KMS-11 (cell line): Measurements from ENCODE around the gene TTI1.

Experiments
- H2AFZ ChIP-seq: fragments of 200-600 bp; sonication (generic); 2 replicates; pipeline ENCODE4 v1.6.1; 2016; ENCODE audit warnings: antibody characterized with exemption, mixed run types, low read depth
- H3K27ac ChIP-seq: fragments of 200-600 bp; sonication (generic); 2 replicates; pipeline ENCODE4 v1.6.1; 2016; ENCODE audit warnings: mild to moderate bottlenecking, mixed run types
- H3K27me3 ChIP-seq: fragments of 200-600 bp; sonication (generic); 2 replicates; pipeline ENCODE4 v1.6.1; 2017; ENCODE audit warnings: mild to moderate bottlenecking, low read depth, mixed run types, moderate library complexity; ENCODE audit not compliant: insufficient read depth
- H3K36me3 ChIP-seq: fragments of 200-600 bp; sonication (generic); 2 replicates; pipeline ENCODE4 v1.6.1; 2017; ENCODE audit warnings: mild to moderate bottlenecking, mixed run types; ENCODE audit not compliant: insufficient read depth
- H3K4me1 ChIP-seq: fragments of 200-600 bp; sonication (generic); 2 replicates; pipeline ENCODE4 v1.6.1; 2016; ENCODE audit warnings: mild to moderate bottlenecking, low read depth, mixed run types; ENCODE audit not compliant: poor library complexity, severe bottlenecking
- H3K4me2 ChIP-seq: fragments of 200-600 bp; sonication (generic); 2 replicates; pipeline ENCODE4 v1.7.0; 2016; ENCODE audit warnings: mild to moderate bottlenecking, mixed run types
- H3K4me3 ChIP-seq: fragments of 200-600 bp; sonication (generic); IDR thresholded peaks from 2 replicates; pipeline ENCODE4 v1.6.1; 2017; ENCODE audit warnings: low read depth, low read length, mixed read lengths; ENCODE audit not compliant: insufficient read depth
- H3K79me2 ChIP-seq: fragments of 200-600 bp; sonication (generic); 2 replicates; pipeline ENCODE4 v1.6.1; 2016; ENCODE audit warnings: low read depth, mixed run types; ENCODE audit not compliant: insufficient read depth
- H3K9ac ChIP-seq: fragments of 200-600 bp; sonication (generic); 2 replicates; pipeline ENCODE4 v1.6.1; 2016; ENCODE audit warnings: mild to moderate bottlenecking, mixed run types
- H4K20me1 ChIP-seq: fragments of 200-600 bp; sonication (generic); 2 replicates; pipeline ENCODE4 v1.6.1; 2016; ENCODE audit warnings: mild to moderate bottlenecking, mixed run types; ENCODE audit not compliant: insufficient read depth
- CTCF ChIP-seq: fragments of 200-600 bp; sonication (generic); conservative IDR thresholded peaks from 2 replicates; pipeline ENCODE4 v1.6.1; 2017; ENCODE audit warnings: low read depth, mild to moderate bottlenecking, antibody characterized with exemption, low read length, moderate library complexity, mixed read lengths

Gene TTI1

GRCh38 chr20:37973059-37973910 lies 60.0 kb downstream of the TTI1 start:
- no peak overlapping the region for H3K4me2 ChIP-seq
- no peak overlapping the region for H2AFZ ChIP-seq
- H3K27ac ChIP-seq = no peak overlapping the region

GRCh38 chr20:37972256-37973058 lies 60.8 kb downstream of the TTI1 start:
- no peaks in the 10 kb centered on the region for H3K27me3 ChIP-seq
- no peak overlapping the region for H3K27ac ChIP-seq
- no peaks in the 10 kb centered on the region for H3K36me3 ChIP-seq
- H2AFZ ChIP-seq = no peak overlapping the region
- H3K79me2 ChIP-seq = no peaks in the 10 kb centered on the region
- no peaks in the 10 kb centered on the region for H3K4me1 ChIP-seq
- no peak overlapping the region for H3K4me3 ChIP-seq
- TF ChIP-seq CTCF = no peak
- no peak overlapping the region for H3K4me2 ChIP-seq
- no peak overlapping the region for H3K9ac ChIP-seq
- no peaks in the 10 kb centered on the region for H4K20me1 ChIP-seq

More at GRCh38 chr20:37973059-37973910, 60.0 kb downstream of the TTI1 start:
- no peak for TF ChIP-seq CTCF
- no peak overlapping the region for H3K9ac ChIP-seq
- H3K4me1 ChIP-seq = no peaks in the 10 kb centered on the region
- no peaks in the 10 kb centered on the region for H3K27me3 ChIP-seq
- no peaks in the 10 kb centered on the region for H4K20me1 ChIP-seq
- H3K36me3 ChIP-seq = no peaks in the 10 kb centered on the region
- H3K4me3 ChIP-seq = no peak overlapping the region
- no peaks in the 10 kb centered on the region for H3K79me2 ChIP-seq

- Histone ChIP-seq H4K20me1 (no peaks in the 10 kb centered on the region), H3K4me1 (no peaks in the 10 kb centered on the region), H3K27me3 (no peaks in the 10 kb centered on the region), H3K4me2 (no peak overlapping the region), H3K4me3 (no peak overlapping the region), H3K9ac (no peak overlapping the region), H3K27ac (no peak overlapping the region), H2AFZ (no peak overlapping the region), H3K36me3 (no peaks in the 10 kb centered on the region), H3K79me2 (no peaks in the 10 kb centered on the region)
- TF ChIP-seq CTCF = no peak
Measured at GRCh38 chr20:37971561-37972127, 61.6 kb downstream of the TTI1 start.

GRCh38 chr20:37970856-37971245 lies 62.4 kb downstream of the TTI1 start:
- Histone ChIP-seq H3K4me3 (no peak overlapping the region), H3K4me1 (no peaks in the 10 kb centered on the region), H3K36me3 (no peaks in the 10 kb centered on the region), H3K4me2 (no peak overlapping the region), H2AFZ (no peak overlapping the region), H3K27me3 (no peaks in the 10 kb centered on the region), H3K27ac (no peak overlapping the region), H4K20me1 (no peaks in the 10 kb centered on the region), H3K9ac (no peak overlapping the region), H3K79me2 (no peaks in the 10 kb centered on the region)
- TF ChIP-seq CTCF = no peak
